HFF-Myc (cell line): ENCODE data around the gene TMEM150C.

Source experiments
- DNase-seq: peaks from one replicate; pipeline ENCODE4 v3.0.0-alpha.2; 2011; ENCODE audit warnings: low read depth; ENCODE audit errors: extremely low read depth
- H3K4me3 ChIP-seq: replicated peaks from 2 replicates; pipeline ENCODE4 v1.5.1; 2011; ENCODE audit warnings: low read depth, mild to moderate bottlenecking, control low read depth, low read length
- CTCF ChIP-seq: IDR thresholded peaks from 2 replicates; pipeline ENCODE4 v1.5.1; 2012; ENCODE audit warnings: mild to moderate bottlenecking, low read depth, low read length, control low read depth; ENCODE audit errors: missing control alignments

Gene TMEM150C

GRCh38 chr4:82587826-82588540, 26.2 kb upstream of the TMEM150C start:
- TF ChIP-seq CTCF: no peak
- DNase-seq: no peak
- H3K4me3 ChIP-seq: no peak overlapping the region

DNA sequence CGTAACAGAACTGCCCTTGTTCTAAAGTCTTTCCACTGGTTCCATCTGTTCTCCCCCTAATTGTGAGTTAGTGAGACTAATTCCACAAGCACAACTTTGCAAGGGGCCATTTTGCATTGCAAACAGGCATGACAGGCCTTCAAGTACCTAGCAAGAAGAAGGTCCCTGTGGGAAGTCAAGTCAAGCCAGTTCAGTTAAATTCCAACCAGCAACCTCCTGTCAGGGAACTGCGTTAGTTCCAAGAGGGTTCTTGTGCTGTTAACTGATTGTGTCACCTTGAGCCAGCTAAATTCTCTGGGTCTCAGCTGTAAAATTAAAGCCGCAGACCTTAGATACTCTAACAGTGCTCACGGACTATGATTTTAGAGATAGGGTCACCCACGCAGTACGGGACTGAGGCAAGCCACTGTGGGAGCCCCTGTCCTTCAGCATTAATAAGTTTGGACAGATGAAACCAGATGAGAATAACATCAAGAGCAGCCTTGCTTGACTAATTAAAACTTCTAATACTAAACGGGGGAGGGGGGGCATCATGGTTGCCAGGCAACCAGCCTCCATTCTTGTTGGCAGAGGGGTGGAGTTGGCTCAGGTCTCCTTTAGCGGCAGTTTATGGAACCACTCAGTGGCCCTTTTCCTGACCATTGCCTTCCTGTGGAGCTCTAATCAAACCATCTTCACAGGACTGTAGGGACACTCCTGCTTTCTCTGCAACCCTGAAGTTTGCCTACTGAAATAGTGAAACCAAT, 24.1 kb upstream of the TMEM150C start:
- DNase-seq: no peak
- TF ChIP-seq CTCF: no peak
- no peak overlapping the region for H3K4me3 ChIP-seq

DNA sequence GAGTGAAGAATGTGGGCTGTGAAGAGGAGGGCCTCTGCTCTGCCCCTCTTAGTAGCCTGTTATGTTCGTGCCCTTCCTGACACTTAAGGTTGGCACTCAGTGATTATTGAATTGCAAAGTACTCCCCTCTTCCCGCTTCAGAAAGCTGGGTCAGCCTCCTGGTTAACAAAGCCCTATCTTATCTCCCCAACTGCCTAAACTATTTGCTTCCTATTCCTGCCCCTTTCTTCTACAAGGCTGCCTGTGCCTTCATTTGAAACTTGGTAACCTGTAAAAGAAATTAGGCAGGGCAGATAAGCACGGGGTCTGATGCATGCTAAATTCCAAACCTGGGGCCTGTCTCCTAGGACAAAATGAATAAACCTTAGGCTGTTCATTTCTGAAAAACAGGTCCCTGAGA, 23.1 kb upstream of the TMEM150C start:
- no peak for DNase-seq
- TF ChIP-seq CTCF: no peak
- H3K4me3 ChIP-seq: no peak overlapping the region

DNA sequence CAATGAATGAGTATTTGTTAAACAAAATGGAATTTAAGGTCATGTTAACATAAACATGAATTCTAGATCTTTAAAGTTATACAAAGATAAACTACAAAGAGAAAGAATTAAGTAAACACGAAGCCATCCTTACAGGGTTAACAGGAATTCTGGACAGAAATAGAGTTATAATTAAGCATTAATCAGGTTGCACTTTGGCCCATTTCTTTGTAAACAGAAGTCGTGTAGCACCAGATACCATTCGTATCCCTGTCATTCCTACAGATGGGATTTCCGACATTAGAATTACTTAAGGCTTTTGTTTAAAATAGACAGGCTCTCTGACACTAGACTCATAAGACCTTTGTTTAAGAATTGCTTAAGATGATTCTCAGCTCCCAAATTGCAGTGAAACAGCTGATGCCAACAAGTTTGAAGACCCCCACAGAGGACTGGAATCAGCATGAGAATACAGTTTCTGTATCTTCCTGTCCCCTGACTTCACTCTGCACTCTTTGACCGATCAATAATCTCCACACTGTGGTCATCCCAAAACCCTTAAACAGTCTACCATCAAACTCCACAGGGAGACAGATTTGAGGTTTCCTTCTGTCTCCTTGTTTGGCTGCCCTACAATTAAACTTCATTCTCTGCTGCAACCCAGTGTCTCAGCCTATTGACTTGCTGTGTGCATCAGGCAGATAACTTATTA, 22.3 kb upstream of the TMEM150C start:
- no peak overlapping the region for H3K4me3 ChIP-seq
- no peak for DNase-seq
- no peak for TF ChIP-seq CTCF

GRCh38 chr4:82579932-82580331, 18.1 kb upstream of the TMEM150C start:
- DNase-seq: no peak
- no peak for TF ChIP-seq CTCF
- no peak overlapping the region for H3K4me3 ChIP-seq

GRCh38 chr4:82578935-82579334, 17.1 kb upstream of the TMEM150C start:
- no peak overlapping the region for H3K4me3 ChIP-seq
- peak; percentile 25 for TF ChIP-seq CTCF
- DNase-seq: no peak
